HCT116 (cell line): Measurements from ENCODE around the gene COL4A4. TPM values are rescaled to one million over a fixed set of nuclear protein-coding genes. Genes with fewer than 3 reads are reported as not detected.

Source experiments
- ATAC-seq: fragments of 200-7000 bp; cut with Tn5 transposase; 2 replicates; pipeline ENCODE4 v1.9.1; 2020; ENCODE audit warnings: mild to moderate bottlenecking, moderate library complexity
- BruUV-seq: library from RNA; stranded (reverse); fragments of 400-500 nt; replicated peaks from 2 replicates; lab custom pipeline; 2021; lab: Mats Ljungman, UMichigan
- CTCF ChIA-PET: fragments of 300-600 bp; sonication (Branson Sonifier 250); formaldehyde crosslinking; loops from one replicate; lab custom pipeline; 2021; ENCODE audit warnings: antibody characterized with exemption; lab: Charles Lee
- POLR2A ChIA-PET: fragments of 300-600, 350-600 bp; sonication (Branson Sonifier 250); formaldehyde crosslinking; loops from one replicate; lab custom pipeline; 2021; ENCODE audit warnings: antibody characterized with exemption; lab: Charles Lee
- RAD21 ChIA-PET, 2 experiments: fragments of 300-600 bp; sonication (Branson Sonifier 250); formaldehyde crosslinking; loops; one replicate each; lab custom pipeline; 2023; ENCODE audit warnings: low total read pairs in 2 of 2; ENCODE audit not compliant: uncharacterized antibody in 2 of 2, unreplicated experiment in 2 of 2, low non-redundant PET in 1 of 2; lab: Charles Lee
- DNase-seq: peaks from one replicate; pipeline ENCODE4 v3.0.0-alpha.2; 2010; ENCODE audit warnings: low read depth, low spot score
- H2AFZ ChIP-seq: fragments of 200-600 bp; shearing (Covaris generic), sonication (generic); 2 replicates; pipeline ENCODE4 v1.6.1; 2017; ENCODE audit warnings: low read depth, mixed run types, mixed read lengths, antibody characterized with exemption, low read length; ENCODE audit not compliant: poor library complexity, severe bottlenecking
- H3K27ac ChIP-seq: 2 replicates; pipeline ENCODE4 v1.5.1; 2012; ENCODE audit warnings: low read depth, low read length
- H3K27me3 ChIP-seq: fragments of 200-600 bp; sonication (generic); 2 replicates; pipeline ENCODE4 v1.6.1; 2016; ENCODE audit warnings: mixed run types, low read length, mixed read lengths; ENCODE audit not compliant: insufficient read depth
- H3K36me3 ChIP-seq, 2 experiments: fragments of 200-500 bp in 1 of 2; fragments of 200-600 bp in 1 of 2; sonication (Bioruptor generic) in 1 of 2; sonication (generic) in 1 of 2; 2 replicates each; pipeline versions ENCODE4 v1.5.1 to v1.6.1; 2014 to 2016; ENCODE audit warnings: low read length in 2 of 2, inconsistent platforms in 1 of 2, mixed read lengths in 1 of 2, mixed run types in 1 of 2; ENCODE audit not compliant: insufficient read depth in 2 of 2, control insufficient read depth in 1 of 2
- H3K4me1 ChIP-seq, 2 experiments: fragments of 200-600 bp in 1 of 2; sonication (generic) in 1 of 2; 2 replicates each; pipeline versions ENCODE4 v1.5.1 to v1.6.1; 2012 to 2017; ENCODE audit warnings: low read length in 2 of 2, inconsistent platforms in 1 of 2, mild to moderate bottlenecking in 1 of 2, mixed read lengths in 1 of 2, mixed run types in 1 of 2, moderate library complexity in 1 of 2; ENCODE audit not compliant: insufficient read depth in 2 of 2, control insufficient read depth in 1 of 2
- H3K4me2 ChIP-seq: fragments of 200-600 bp; sonication (generic); 2 replicates; pipeline ENCODE4 v1.6.1; 2017; ENCODE audit warnings: mixed run types, low read length, mixed read lengths
- H3K4me3 ChIP-seq, 2 experiments: fragments of 200-600 bp in 1 of 2; sonication (generic) in 1 of 2; replicated peaks in 1 of 2; 2 replicates each; pipeline ENCODE4 v1.5.1; 2011 to 2016; ENCODE audit warnings: low read length in 2 of 2, control low read depth in 1 of 2, low read depth in 1 of 2, mild to moderate bottlenecking in 1 of 2, mixed read lengths in 1 of 2, mixed run types in 1 of 2
- H3K79me2 ChIP-seq: fragments of 200-600 bp; sonication (generic); 2 replicates; pipeline ENCODE4 v1.6.1; 2017; ENCODE audit warnings: mild to moderate bottlenecking, mixed run types, low read length, moderate library complexity, mixed read lengths; ENCODE audit not compliant: insufficient read depth
- H3K9ac ChIP-seq: fragments of 200-600 bp; sonication (generic); 2 replicates; pipeline ENCODE4 v1.6.1; 2016; ENCODE audit warnings: low read length, mixed read lengths
- H3K9me2 ChIP-seq: fragments of 200-600 bp; sonication (generic), shearing (Covaris generic); 2 replicates; pipeline ENCODE4 v1.6.1; 2017; ENCODE audit warnings: mixed run types, mild to moderate bottlenecking, moderate library complexity; ENCODE audit not compliant: insufficient read depth
- H3K9me3 ChIP-seq, 2 experiments: fragments of 200-500 bp in 1 of 2; fragments of 200-600 bp in 1 of 2; sonication (Bioruptor generic) in 1 of 2; sonication (generic) in 1 of 2; 2 replicates each; pipeline ENCODE4 v1.6.1; 2014 to 2017; ENCODE audit warnings: low read length in 2 of 2, mixed read lengths in 2 of 2, inconsistent platforms in 1 of 2, low read depth in 1 of 2, mild to moderate bottlenecking in 1 of 2, mixed run types in 1 of 2, moderate library complexity in 1 of 2; ENCODE audit not compliant: control insufficient read depth in 1 of 2, insufficient read depth in 1 of 2
- H4K20me1 ChIP-seq: fragments of 200-600 bp; sonication (generic), shearing (Covaris generic); 2 replicates; pipeline ENCODE4 v1.6.1; 2017; ENCODE audit warnings: mixed run types, mild to moderate bottlenecking, moderate library complexity; ENCODE audit not compliant: insufficient read depth
- CBX3 ChIP-seq: IDR thresholded peaks from 2 replicates; pipeline ENCODE4 v1.6.1; 2012; ENCODE audit warnings: low read depth
- EZH2phosphoT487 ChIP-seq: fragments of 200-600 bp; IDR thresholded peaks from 2 replicates; pipeline ENCODE4 v1.6.1; 2018; ENCODE audit warnings: antibody characterized with exemption, borderline replicate concordance
- FOSL1 ChIP-seq: IDR thresholded peaks from 2 replicates; pipeline ENCODE4 v1.6.1; 2012; ENCODE audit warnings: low read depth
- POLR2A ChIP-seq: IDR thresholded peaks from 2 replicates; pipeline ENCODE4 v1.7.0; 2011; ENCODE audit warnings: borderline replicate concordance; ENCODE audit not compliant: insufficient read depth, insufficient read length; ENCODE audit errors: extremely low read depth
- POLR2AphosphoS5 ChIP-seq: IDR thresholded peaks from 2 replicates; pipeline ENCODE4 v1.6.1; 2011; ENCODE audit warnings: mild to moderate bottlenecking, low read depth, low read length, moderate library complexity
- SIN3A ChIP-seq: IDR thresholded peaks from 2 replicates; pipeline ENCODE4 v1.6.1; 2012; ENCODE audit warnings: low read depth
- YY1 ChIP-seq: IDR thresholded peaks from 2 replicates; pipeline ENCODE4 v1.6.1; 2011; ENCODE audit warnings: low read length, low read depth, moderate library complexity, mild to moderate bottlenecking; ENCODE audit not compliant: insufficient replicate concordance; ENCODE audit errors: extremely low read depth
- ZFX ChIP-seq: fragments of 450-650 bp; IDR thresholded peaks from 2 replicates; pipeline ENCODE4 v1.6.1; 2017
- intact Hi-C: fragments of 100-400 bp; cut with micrococcal nuclease; formaldehyde crosslinking; loops from 2 replicates; pipeline ENCODE4 v1.10.0; 2022
- total RNA-seq: library from RNA; stranded (reverse); gene quantifications from one replicate; pipeline ENCODE4 v1.2.1, GENCODE V29; 2021; ENCODE audit not compliant: unreplicated experiment
- TF ChIP-seq, protein P1 (sequence below): IDR thresholded peaks from 2 replicates; pipeline ENCODE4 v1.6.1; 2012
- TF ChIP-seq, protein P2 (sequence below): IDR thresholded peaks from 2 replicates; pipeline ENCODE4 v1.6.1; 2012; ENCODE audit warnings: low read depth
- TF ChIP-seq, protein P3 (sequence below): IDR thresholded peaks from 2 replicates; pipeline ENCODE4 v1.6.1; 2012

COL4A4 gene
- total RNA-seq, 1 experiment from 2014 or later: 5.9 TPM

DNA sequence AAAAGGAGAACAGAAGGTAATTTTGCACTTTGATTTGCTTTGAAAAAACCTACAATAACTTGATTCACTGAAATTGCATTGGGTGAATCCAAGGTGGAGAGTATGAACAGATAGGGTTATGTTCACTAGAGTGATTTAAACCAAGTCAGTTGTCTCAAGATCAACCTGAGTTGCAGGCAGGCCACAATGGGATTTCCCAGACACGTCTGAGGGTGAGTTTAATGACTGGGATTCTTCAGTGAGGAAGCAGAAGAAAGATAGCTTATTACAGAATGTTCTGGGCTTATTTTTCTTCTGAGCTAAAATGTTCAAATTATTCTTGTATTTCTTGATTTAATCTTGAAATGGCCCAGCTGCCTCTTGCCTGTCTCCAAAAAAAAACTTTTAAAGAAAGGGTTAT is 20.1 kb downstream of the COL4A4 start:
- BruUV-seq: no TSS peak
- TF ChIP-seq EZH2phosphoT487 (no peak), SIN3A (no peak), FOSL1 (no peak), POLR2A (no peak), CBX3 (no peak), ZFX (no peak), YY1 (no peak), POLR2AphosphoS5 (no peak)
- TF ChIP-seq, protein P1, sequence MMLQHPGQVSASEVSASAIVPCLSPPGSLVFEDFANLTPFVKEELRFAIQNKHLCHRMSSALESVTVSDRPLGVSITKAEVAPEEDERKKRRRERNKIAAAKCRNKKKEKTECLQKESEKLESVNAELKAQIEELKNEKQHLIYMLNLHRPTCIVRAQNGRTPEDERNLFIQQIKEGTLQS: no peak
- TF ChIP-seq, protein P2, sequence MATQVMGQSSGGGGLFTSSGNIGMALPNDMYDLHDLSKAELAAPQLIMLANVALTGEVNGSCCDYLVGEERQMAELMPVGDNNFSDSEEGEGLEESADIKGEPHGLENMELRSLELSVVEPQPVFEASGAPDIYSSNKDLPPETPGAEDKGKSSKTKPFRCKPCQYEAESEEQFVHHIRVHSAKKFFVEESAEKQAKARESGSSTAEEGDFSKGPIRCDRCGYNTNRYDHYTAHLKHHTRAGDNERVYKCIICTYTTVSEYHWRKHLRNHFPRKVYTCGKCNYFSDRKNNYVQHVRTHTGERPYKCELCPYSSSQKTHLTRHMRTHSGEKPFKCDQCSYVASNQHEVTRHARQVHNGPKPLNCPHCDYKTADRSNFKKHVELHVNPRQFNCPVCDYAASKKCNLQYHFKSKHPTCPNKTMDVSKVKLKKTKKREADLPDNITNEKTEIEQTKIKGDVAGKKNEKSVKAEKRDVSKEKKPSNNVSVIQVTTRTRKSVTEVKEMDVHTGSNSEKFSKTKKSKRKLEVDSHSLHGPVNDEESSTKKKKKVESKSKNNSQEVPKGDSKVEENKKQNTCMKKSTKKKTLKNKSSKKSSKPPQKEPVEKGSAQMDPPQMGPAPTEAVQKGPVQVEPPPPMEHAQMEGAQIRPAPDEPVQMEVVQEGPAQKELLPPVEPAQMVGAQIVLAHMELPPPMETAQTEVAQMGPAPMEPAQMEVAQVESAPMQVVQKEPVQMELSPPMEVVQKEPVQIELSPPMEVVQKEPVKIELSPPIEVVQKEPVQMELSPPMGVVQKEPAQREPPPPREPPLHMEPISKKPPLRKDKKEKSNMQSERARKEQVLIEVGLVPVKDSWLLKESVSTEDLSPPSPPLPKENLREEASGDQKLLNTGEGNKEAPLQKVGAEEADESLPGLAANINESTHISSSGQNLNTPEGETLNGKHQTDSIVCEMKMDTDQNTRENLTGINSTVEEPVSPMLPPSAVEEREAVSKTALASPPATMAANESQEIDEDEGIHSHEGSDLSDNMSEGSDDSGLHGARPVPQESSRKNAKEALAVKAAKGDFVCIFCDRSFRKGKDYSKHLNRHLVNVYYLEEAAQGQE: no peak
- TF ChIP-seq, protein P3, sequence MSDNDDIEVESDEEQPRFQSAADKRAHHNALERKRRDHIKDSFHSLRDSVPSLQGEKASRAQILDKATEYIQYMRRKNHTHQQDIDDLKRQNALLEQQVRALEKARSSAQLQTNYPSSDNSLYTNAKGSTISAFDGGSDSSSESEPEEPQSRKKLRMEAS: no peak
- TF ChIP-seq, all 23 proteins: peak for 0
- ATAC-seq (no peak), DNase-seq (no peak)
- no peaks in the 10 kb centered on the region for H3K27me3 ChIP-seq
- H3K4me1 ChIP-seq: no peaks in the 10 kb centered on the region
- H3K4me3 ChIP-seq: no peak overlapping the region
- no peaks in the 10 kb centered on the region for H3K79me2 ChIP-seq
- ChIA-PET RAD21 (no interaction called here), CTCF (interaction anchor here (1.5 kb wide), 1 partner anchor 94 kb away, joined by 4 read pairs; no protein-coding TSS in a partner anchor), POLR2A (interaction anchor here (0.6 kb wide), 1 partner anchor 76 kb away, joined by 4 read pairs; no protein-coding TSS in a partner anchor)
- intact Hi-C loops: no loop called here
- H3K36me3 ChIP-seq: no peaks in the 10 kb centered on the region
- 0 out of 4 replicates have a peak, but pooled peaks cover 0 to 4% of the 10 kb centered on the region in 2 experiments for H3K9me3 ChIP-seq
- H3K27ac ChIP-seq: no peak overlapping the region
- H3K9me2 ChIP-seq: no peaks in the 10 kb centered on the region
- no peak overlapping the region for H3K4me2 ChIP-seq
- no peak overlapping the region for H2AFZ ChIP-seq
- H4K20me1 ChIP-seq: no peaks in the 10 kb centered on the region
- no peak overlapping the region for H3K9ac ChIP-seq
